HK-2 (cell line): ENCODE results near the gene BAHCC1.

Experiments used
- DNase-seq: peaks from one replicate; pipeline ENCODE4 v3.0.0-alpha.2; 2018; ENCODE audit not compliant: unreplicated experiment

BAHCC1 gene

DNA sequence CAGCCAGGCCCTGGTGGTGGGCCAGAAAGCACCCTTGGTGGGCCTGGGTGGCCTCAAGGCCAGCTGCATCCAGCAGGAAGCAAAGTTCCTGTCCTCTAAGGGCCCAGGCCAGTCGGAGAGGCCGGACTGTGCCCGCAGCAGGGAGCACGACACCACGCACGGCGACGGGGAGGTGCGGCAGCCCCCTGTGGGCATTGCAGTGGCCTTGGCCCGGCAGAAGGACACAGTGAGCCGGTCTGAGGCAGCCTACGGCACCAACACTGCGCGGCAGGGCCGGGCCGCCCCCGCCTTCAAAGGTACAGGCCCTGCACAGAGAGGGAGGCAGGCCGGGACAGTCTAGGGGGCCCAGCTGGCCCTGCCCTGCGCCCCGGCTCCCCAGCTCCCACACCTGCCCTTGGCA, 48.0 kb downstream of the BAHCC1 start:
- DNase-seq = no peak

DNA sequence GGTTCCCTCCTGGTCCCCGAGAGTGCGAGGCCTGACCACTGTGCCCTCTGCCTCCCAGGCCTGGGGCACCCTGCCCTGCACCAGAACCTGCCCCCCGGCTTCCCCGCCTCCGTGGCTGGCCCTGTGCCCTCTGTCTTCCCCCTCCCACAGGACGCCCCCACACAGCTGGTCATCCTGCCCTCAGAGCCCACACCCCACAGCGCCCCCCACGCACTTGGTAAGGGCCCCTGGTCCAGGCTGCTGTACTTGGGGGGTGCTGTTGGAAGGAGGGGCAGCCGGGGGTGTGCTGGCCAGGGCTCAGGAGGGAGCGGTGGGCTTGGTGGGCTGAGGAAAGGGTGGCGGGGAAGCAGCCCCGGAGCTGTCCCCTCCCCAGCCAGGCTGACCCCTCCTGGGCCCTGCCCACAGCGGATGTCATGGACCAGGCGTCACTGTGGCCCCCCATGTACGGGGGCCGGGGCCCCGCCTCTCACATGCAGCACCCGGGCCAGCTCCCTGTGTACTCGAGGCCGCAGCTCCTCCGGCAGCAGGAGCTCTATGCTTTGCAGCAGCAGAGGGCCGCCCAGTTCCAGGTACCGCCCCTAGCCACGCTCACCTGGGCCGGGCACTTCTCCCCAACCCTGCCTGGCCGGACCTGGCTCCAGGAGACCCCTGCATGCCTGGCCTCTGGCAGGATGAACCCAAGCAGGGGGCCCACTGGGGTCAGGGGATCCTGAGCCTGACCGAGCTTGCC, 49.5 kb downstream of the BAHCC1 start:
- DNase-seq = no peak

GRCh38 chr17:81445642-81446503, 50.6 kb downstream of the BAHCC1 start:
- no peak for DNase-seq

GRCh38 chr17:81447331-81447933, 52.2 kb downstream of the BAHCC1 start:
- no peak for DNase-seq

GRCh38 chr17:81448442-81448841, 53.2 kb downstream of the BAHCC1 start:
- DNase-seq = no peak

- DNase-seq = no peak
Measured at GRCh38 chr17:81448950-81449349, 53.7 kb downstream of the BAHCC1 start.

- DNase-seq = no peak
Measured at GRCh38 chr17:81449351-81449750, 54.1 kb downstream of the BAHCC1 start.

DNA sequence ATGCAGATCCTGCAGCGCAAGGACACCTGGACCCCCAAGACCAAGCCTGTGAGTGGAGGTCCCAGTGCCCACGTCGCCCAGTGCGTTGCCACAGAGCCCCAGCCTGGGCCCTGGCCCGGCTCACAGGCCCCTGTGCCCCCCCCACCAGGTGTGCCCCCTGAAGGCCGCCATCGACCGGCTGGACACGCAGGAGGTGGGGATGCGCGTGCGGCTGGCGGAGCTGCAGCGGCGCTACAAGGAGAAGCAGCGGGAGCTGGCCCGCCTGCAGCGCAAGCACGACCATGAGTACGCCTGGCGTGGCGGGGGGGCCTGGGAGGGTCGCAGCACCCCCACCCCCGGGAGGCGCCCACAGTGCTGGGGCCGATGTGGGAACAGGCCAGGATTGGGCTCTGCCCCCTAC, 56.6 kb downstream of the BAHCC1 start:
- no peak for DNase-seq

DNA sequence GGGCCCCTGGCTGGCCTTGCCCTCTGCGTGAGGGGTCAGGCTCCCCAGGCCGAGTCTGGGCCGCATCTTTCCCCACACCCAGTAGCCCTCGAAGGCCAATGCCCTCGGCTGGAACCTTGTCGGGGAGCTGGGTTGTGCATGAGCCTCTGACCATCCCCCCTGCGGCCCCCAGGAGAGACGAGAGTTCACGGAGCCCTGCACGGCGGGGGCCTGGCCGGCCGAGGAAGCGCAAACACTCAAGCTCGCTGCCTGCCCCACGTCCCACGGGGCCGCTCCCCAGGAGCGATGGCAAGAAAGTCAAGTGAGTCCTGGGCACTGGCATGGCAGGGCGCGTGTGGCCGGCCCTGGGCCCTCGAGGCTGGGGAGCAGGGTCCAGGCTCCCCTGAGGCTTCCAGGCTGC, 57.3 kb downstream of the BAHCC1 start:
- no peak for DNase-seq

- DNase-seq = no peak
Measured at GRCh38 chr17:81453076-81453475, 57.8 kb downstream of the BAHCC1 start.

DNA sequence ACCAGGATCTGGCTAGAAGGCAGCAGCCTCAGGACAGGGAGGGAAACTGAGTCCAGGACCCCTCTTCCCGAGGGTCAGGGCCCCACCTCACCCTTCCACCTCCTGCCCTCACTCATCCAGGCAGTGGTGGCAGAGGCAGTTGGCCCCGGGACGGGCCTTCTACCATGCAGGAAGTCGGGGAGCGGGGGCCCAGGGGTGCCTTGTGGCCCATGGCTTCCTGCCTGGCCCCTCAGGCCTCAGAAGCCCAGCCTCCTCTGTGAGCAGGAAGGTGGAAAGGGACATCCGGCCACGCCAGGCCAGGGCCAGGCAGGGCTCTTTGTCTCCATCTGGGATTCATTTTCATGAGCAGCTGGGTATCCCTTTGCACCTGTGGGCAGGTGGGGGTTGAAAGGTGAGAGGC, 58.5 kb downstream of the BAHCC1 start:
- DNase-seq = no peak

DNA sequence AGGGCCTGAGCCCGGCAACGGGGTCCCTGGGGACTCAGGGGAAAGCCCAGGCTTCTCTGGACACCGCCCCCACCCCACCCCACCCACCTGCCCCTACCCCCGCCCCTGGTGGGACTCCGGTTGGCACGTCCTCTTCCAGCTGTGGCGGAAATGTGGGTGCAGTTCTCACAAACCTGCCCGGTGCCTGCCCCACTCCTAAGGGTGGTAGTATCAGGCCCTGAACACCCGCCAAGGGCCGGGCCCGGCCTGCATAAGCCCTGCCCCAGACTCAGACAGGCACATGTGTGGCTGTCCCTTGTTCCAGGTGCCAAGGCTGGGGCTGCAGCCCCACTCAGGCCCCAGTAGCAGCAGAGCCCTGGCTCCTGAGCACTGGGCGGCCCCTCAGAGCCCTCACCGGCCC, 59.2 kb downstream of the BAHCC1 start:
- no peak for DNase-seq

- no peak for DNase-seq
Measured at GRCh38 chr17:81455387-81455786, 60.1 kb downstream of the BAHCC1 start.

DNA sequence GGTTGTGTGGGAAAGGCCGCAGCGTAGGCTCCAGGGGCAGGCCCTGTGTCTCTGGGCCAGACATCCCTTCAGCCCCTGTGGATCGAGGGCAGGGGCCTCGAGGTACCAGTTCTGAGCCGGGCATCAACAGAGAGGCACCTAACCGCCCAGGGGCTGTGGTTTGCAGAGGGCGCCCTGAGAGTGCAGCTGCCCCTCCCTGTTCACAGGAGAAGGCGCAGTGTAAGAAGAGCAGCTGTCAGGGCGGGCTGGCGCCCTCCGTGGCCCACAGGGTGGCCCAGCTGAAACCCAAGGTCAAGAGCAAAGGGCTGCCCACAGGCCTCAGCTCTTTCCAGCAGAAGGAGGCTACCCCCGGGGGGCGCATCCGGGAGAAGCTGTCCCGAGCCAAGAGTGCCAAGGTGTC, 60.8 kb downstream of the BAHCC1 start:
- DNase-seq = no peak

- DNase-seq = no peak
Measured at GRCh38 chr17:81456798-81457197, 61.5 kb downstream of the BAHCC1 start.

- DNase-seq = no peak
Measured at GRCh38 chr17:81457401-81457800, 62.1 kb downstream of the BAHCC1 start.

DNA sequence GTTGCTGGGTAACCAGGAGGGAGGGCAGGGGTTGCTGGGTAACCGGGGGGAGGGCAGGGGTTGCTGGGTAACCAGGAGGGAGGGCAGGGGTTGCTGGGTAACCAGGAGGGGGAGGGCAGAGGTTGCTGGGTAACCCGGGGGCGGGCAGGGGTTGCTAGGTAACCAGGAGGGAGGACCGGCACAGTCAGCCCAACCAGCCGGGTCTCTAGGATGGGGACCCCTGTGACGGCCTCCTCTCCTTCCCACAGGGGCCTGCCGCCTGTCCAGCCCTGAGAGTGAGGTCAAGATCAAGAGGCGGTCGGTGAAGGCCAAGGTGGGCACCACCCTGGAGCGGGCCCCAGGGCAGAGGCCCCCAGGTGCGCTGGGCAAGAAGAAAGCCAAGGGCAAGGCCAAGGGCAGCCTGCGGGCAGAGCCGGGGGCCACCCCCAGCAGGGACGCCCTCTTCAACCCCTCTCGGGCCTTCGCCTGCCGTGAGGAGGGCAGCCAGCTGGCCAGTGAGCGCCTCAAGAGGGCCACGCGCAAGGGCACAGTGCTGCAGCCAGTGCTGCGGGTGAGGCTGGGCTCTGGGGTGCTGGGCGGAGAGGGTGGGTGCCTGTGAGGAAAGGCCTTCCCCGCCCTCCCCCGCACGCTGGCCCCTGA, 62.8 kb downstream of the BAHCC1 start:
- DNase-seq = no peak

- no peak for DNase-seq
Measured at GRCh38 chr17:81458628-81459027, 63.4 kb downstream of the BAHCC1 start.

GRCh38 chr17:81459224-81459623, 64.0 kb downstream of the BAHCC1 start:
- no peak for DNase-seq

DNA sequence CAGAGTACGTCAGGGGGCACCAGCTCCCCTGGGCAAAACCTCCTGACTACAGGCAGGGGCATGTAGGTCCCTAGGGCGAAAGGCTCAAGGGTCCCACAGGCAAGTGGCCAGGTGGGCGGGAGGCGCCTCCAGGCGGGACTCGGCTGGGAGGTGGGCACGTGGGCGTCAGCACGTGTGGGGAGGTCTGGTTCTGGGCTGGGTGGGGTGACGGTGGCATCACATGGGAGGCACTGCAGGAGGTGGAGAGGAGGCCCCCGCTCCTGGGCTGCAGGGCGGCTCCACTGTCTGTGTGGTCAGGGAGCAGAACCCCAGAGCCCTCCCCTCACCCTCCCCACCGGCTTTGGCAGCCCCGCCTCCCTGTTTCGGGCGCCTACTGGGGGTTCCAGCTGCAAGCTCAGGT, 64.6 kb downstream of the BAHCC1 start:
- no peak for DNase-seq

DNA sequence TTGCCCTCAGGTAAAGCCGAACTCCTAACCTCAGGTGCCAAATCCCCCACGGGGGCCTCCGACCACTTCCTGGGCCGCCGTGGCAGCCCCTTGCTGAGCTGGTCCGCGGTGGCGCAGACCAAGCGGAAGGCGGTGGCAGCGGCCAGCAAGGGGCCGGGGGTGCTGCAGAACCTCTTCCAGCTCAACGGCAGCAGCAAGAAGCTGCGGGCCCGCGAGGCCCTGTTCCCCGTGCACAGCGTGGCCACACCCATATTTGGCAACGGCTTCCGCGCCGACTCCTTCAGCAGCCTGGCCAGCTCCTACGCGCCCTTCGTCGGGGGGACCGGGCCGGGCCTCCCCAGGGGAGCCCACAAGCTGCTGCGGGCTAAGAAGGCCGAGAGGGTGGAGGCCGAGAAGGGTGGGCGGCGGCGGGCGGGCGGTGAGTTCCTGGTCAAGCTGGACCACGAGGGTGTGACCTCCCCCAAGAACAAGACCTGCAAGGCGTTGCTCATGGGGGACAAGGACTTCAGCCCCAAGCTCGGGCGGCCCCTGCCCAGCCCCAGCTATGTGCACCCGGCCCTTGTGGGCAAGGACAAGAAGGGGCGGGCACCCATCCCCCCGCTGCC, 65.7 kb downstream of the BAHCC1 start:
- no peak for DNase-seq
